WERI-Rb-1 (cell line): ENCODE measurements around the gene SLC44A4.

Source experiments
- DNase-seq: peaks from one replicate; pipeline ENCODE4 v3.0.0-alpha.2; 2020
- H3K27ac ChIP-seq: fragments of 250-450 bp; sonication (Bioruptor Pico); 2 replicates; pipeline ENCODE4 v1.5.1; 2020; ENCODE audit warnings: mild to moderate bottlenecking, moderate library complexity
- H3K27me3 ChIP-seq: fragments of 250-450 bp; sonication (Bioruptor Pico); 2 replicates; pipeline ENCODE4 v1.5.1; 2021; ENCODE audit warnings: mild to moderate bottlenecking, low read depth, moderate library complexity; ENCODE audit not compliant: insufficient read depth, severe bottlenecking
- H3K36me3 ChIP-seq: fragments of 250-450 bp; sonication (Bioruptor Pico); 2 replicates; pipeline ENCODE4 v1.5.1; 2020; ENCODE audit warnings: mild to moderate bottlenecking, moderate library complexity
- H3K4me3 ChIP-seq: 2 replicates; pipeline ENCODE4 v1.5.1; 2011; ENCODE audit warnings: low read depth, mild to moderate bottlenecking, control low read depth, low read length
- H3K9me3 ChIP-seq: fragments of 250-450 bp; sonication (Bioruptor Pico); 2 replicates; pipeline ENCODE4 v1.5.1; 2021; ENCODE audit warnings: mild to moderate bottlenecking, moderate library complexity; ENCODE audit not compliant: severe bottlenecking
- CTCF ChIP-seq: IDR thresholded peaks from 2 replicates; pipeline ENCODE4 v1.5.1; 2011; ENCODE audit warnings: low read depth, mild to moderate bottlenecking, control low read depth, inconsistent platforms, low read length

SLC44A4 gene

GRCh38 chr6:31899882-31900722, 21.3 kb upstream of the SLC44A4 start:
- Histone ChIP-seq H3K36me3 (peaks cover 20% of the 10 kb centered on the region), H3K27me3 (no peaks in the 10 kb centered on the region), H3K4me3 (no peak overlapping the region), H3K27ac (no peak overlapping the region), H3K9me3 (no peaks in the 10 kb centered on the region)
- no peak for DNase-seq
- no peak for TF ChIP-seq CTCF

GRCh38 chr6:31899215-31899614, 20.4 kb upstream of the SLC44A4 start:
- Histone ChIP-seq H3K36me3 (peaks cover 29% of the 10 kb centered on the region), H3K9me3 (no peaks in the 10 kb centered on the region), H3K27ac (no peak overlapping the region), H3K27me3 (no peaks in the 10 kb centered on the region), H3K4me3 (no peak overlapping the region)
- no peak for DNase-seq
- no peak for TF ChIP-seq CTCF

GRCh38 chr6:31898383-31899011, 19.7 kb upstream of the SLC44A4 start:
- Histone ChIP-seq H3K36me3 (peaks cover 36% of the 10 kb centered on the region), H3K27ac (peak overlapping the region; percentile 87)
- peak; percentile 46 for DNase-seq

GRCh38 chr6:31897612-31898382, 19.0 kb upstream of the SLC44A4 start, which contains the start of gene EHMT2:
Gene EHMT2, minus strand, starts transcription at chr6:31897698. Its CDS starts 21 bp downstream, at chr6:31897677.
- Histone ChIP-seq H3K36me3 (peaks cover 43% of the 10 kb centered on the region), H3K27me3 (no peaks in the 10 kb centered on the region), H3K4me3 (peak within 1 kb of the TSS; percentile 68), H3K9me3 (no peaks in the 10 kb centered on the region), H3K27ac (peak within 1 kb of the TSS; percentile 87)
- DNase-seq = peak; percentile 93
- no peak for TF ChIP-seq CTCF

More at GRCh38 chr6:31898383-31899011, 19.7 kb upstream of the SLC44A4 start:
- H3K27me3 ChIP-seq = no peaks in the 10 kb centered on the region
- H3K9me3 ChIP-seq = no peaks in the 10 kb centered on the region
- peak overlapping the region; percentile 68 for H3K4me3 ChIP-seq
- no peak for TF ChIP-seq CTCF

GRCh38 chr6:31896856-31897611, 18.2 kb upstream of the SLC44A4 start:
- no peak for TF ChIP-seq CTCF
- H3K36me3 ChIP-seq = peaks cover 51% of the 10 kb centered on the region
- peak overlapping the region; percentile 87 for H3K27ac ChIP-seq
- no peaks in the 10 kb centered on the region for H3K9me3 ChIP-seq
- DNase-seq = no peak
- H3K4me3 ChIP-seq = peak overlapping the region; percentile 68
- no peaks in the 10 kb centered on the region for H3K27me3 ChIP-seq
